GM12892 (cell line): Measurements from ENCODE around the gene PDZD7.

ENCODE experiments used
- POLR2A ChIP-seq: IDR thresholded peaks from 2 replicates; pipeline ENCODE4 v1.6.1; 2011; ENCODE audit warnings: low read depth, low read length, control low read depth
- POLR2AphosphoS5 ChIP-seq: IDR thresholded peaks from 2 replicates; pipeline ENCODE4 v1.6.1; 2011; ENCODE audit warnings: low read depth, low read length, control low read depth
- TAF1 ChIP-seq: IDR thresholded peaks from 2 replicates; pipeline ENCODE4 v1.6.1; 2011; ENCODE audit warnings: low read depth, mild to moderate bottlenecking, control low read depth, low read length, borderline replicate concordance

GRCh38 chr10:101022967-101023705 lies 7.8 kb downstream of the PDZD7 start:
- TF ChIP-seq POLR2A, result no peak
- no peak for TF ChIP-seq TAF1
- TF ChIP-seq POLR2AphosphoS5, result no peak
